HL-60 (cell line): ENCODE measurements around the gene EGFL7.

Source experiments
- DNase-seq, 2 experiments: peaks; one replicate each; pipeline ENCODE4 v3.0.0-alpha.2; 2010 to 2020; ENCODE audit warnings: low read depth in 1 of 2, low spot score in 1 of 2
- H3K27ac ChIP-seq: fragments of 250-450 bp; sonication (Bioruptor Pico); replicated peaks from 2 replicates; pipeline ENCODE4 v1.5.1; 2020; ENCODE audit warnings: mild to moderate bottlenecking, moderate library complexity
- H3K27me3 ChIP-seq: fragments of 250-450 bp; sonication (Bioruptor Pico); 2 replicates; pipeline ENCODE4 v1.5.1; 2021; ENCODE audit warnings: mild to moderate bottlenecking, moderate library complexity; ENCODE audit not compliant: insufficient read depth, poor library complexity, severe bottlenecking
- H3K4me3 ChIP-seq: replicated peaks from 2 replicates; pipeline ENCODE4 v1.5.1; 2011; ENCODE audit warnings: mild to moderate bottlenecking, control low read depth, low read length; ENCODE audit not compliant: insufficient read depth
- CTCF ChIP-seq: IDR thresholded peaks from one replicate; pipeline ENCODE4 v1.5.1; 2011; ENCODE audit warnings: low read length, control low read depth, inconsistent platforms; ENCODE audit not compliant: insufficient read depth
- GABPA ChIP-seq: IDR thresholded peaks from 2 replicates; pipeline ENCODE4 v1.6.1; 2012; ENCODE audit warnings: low read depth
- POLR2AphosphoS5 ChIP-seq: IDR thresholded peaks from 2 replicates; pipeline ENCODE4 v1.6.1; 2012; ENCODE audit warnings: low read depth
- REST ChIP-seq: IDR thresholded peaks from 2 replicates; pipeline ENCODE4 v1.6.1; 2012; ENCODE audit warnings: low read depth; ENCODE audit not compliant: insufficient replicate concordance
- SPI1 ChIP-seq: IDR thresholded peaks from 2 replicates; pipeline ENCODE4 v1.6.1; 2012; ENCODE audit warnings: low read depth, mild to moderate bottlenecking, borderline replicate concordance

Gene EGFL7

GRCh38 chr9:136653323-136654079, 9.2 kb upstream of the EGFL7 start:
- no peak overlapping the region for H3K4me3 ChIP-seq
- DNase-seq = no peak
- no peak overlapping the region for H3K27ac ChIP-seq
- peaks cover 17% of the 10 kb centered on the region for H3K27me3 ChIP-seq
- TF ChIP-seq REST (no peak), GABPA (no peak), SPI1 (no peak)

- DNase-seq = no peak
- H3K27me3 ChIP-seq = peaks cover 27% of the 10 kb centered on the region
- TF ChIP-seq POLR2AphosphoS5 = no peak
- no peak for TF ChIP-seq GABPA
- no peak for TF ChIP-seq CTCF
- no peak for TF ChIP-seq REST
- TF ChIP-seq SPI1 = no peak
- no peak overlapping the region for H3K4me3 ChIP-seq
- H3K27ac ChIP-seq = no peak overlapping the region
Measured at GRCh38 chr9:136654820-136655535, 7.7 kb upstream of the EGFL7 start.

GRCh38 chr9:136655536-136656182, 7.1 kb upstream of the EGFL7 start:
- TF ChIP-seq GABPA (no peak), CTCF (no peak), SPI1 (peak; percentile 73)
- no peak overlapping the region for H3K27ac ChIP-seq
- H3K27me3 ChIP-seq = peaks cover 27% of the 10 kb centered on the region
- DNase-seq = no peak
- no peak overlapping the region for H3K4me3 ChIP-seq

GRCh38 chr9:136656183-136656738, 6.5 kb upstream of the EGFL7 start:
- Histone ChIP-seq H3K4me3 (no peak overlapping the region), H3K27ac (no peak overlapping the region), H3K27me3 (peaks cover 27% of the 10 kb centered on the region)
- TF ChIP-seq SPI1 (no peak), POLR2AphosphoS5 (no peak), GABPA (no peak), CTCF (no peak), REST (no peak)
- DNase-seq = no peak
